ENCODE results near the gene PPIF. TPM values are rescaled to one million over a fixed set of nuclear protein-coding genes. Genes with fewer than 3 reads are reported as not detected.
A peak's percentile ranks its signal among the peaks of the same experiment; 100 is the strongest.

The PPIF gene
- total and polyA plus RNA-seq, 2 of the 13 experiments (the other 11 are each of a cell fraction or from before 2014, with no cell fraction given) = 147 to 157 TPM

DNA sequence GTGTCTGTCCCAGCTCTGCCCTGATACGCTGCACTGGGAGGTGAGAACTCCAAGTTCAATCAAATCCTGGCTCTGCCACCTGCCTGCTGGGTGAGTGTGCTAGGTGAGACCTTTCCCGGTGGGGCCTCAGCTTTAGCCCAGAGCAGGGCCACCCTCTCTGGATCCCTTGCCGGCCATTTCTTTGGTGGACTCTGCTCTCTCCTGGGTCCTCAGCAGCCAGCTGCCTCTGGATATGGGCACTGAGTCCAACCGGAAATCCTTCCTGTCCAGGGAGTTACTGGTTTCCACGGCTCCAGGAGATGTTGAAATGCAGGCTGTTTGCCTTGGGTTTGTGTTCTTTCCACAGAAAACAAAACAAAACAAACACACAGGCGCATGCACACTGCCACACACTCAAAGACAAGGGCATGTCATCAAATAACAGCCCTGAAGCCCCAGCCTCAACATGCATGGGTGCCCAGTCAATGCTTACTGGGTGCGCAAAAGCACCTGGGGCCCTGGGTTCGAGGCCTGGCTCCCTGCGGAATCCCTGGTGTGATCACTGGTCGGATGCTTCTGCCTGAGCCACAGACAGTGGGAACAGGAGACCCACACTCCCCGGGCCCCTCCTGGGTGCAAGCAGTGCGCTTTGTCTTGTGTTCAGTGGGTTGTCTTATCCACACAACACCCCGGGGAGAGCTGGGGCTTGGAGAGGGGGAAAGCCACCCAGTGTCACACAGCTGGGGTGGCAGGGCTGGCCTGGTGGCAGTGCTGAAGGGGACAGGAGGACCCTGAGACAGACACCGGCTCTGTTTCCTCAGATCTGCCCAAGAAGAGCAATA, 33.1 kb downstream of the PPIF start (continued):
- TF ChIP-seq, protein P1, sequence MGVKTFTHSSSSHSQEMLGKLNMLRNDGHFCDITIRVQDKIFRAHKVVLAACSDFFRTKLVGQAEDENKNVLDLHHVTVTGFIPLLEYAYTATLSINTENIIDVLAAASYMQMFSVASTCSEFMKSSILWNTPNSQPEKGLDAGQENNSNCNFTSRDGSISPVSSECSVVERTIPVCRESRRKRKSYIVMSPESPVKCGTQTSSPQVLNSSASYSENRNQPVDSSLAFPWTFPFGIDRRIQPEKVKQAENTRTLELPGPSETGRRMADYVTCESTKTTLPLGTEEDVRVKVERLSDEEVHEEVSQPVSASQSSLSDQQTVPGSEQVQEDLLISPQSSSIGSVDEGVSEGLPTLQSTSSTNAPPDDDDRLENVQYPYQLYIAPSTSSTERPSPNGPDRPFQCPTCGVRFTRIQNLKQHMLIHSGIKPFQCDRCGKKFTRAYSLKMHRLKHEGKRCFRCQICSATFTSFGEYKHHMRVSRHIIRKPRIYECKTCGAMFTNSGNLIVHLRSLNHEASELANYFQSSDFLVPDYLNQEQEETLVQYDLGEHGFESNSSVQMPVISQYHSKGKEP (CRISPR knock-in tag; IDR thresholded peaks at IDR 0.05) = no peak
- TF ChIP-seq HOXA7 (CRISPR knock-in tag; IDR thresholded peaks at IDR 0.05) = no peak
- TF ChIP-seq, protein P2, sequence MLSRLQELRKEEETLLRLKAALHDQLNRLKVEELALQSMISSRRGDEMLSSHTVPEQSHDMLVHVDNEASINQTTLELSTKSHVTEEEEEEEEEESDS (CRISPR knock-in tag; IDR thresholded peaks at IDR 0.05; ENCODE audit: borderline replicate concordance) = no peak
- TF ChIP-seq, protein P3, sequence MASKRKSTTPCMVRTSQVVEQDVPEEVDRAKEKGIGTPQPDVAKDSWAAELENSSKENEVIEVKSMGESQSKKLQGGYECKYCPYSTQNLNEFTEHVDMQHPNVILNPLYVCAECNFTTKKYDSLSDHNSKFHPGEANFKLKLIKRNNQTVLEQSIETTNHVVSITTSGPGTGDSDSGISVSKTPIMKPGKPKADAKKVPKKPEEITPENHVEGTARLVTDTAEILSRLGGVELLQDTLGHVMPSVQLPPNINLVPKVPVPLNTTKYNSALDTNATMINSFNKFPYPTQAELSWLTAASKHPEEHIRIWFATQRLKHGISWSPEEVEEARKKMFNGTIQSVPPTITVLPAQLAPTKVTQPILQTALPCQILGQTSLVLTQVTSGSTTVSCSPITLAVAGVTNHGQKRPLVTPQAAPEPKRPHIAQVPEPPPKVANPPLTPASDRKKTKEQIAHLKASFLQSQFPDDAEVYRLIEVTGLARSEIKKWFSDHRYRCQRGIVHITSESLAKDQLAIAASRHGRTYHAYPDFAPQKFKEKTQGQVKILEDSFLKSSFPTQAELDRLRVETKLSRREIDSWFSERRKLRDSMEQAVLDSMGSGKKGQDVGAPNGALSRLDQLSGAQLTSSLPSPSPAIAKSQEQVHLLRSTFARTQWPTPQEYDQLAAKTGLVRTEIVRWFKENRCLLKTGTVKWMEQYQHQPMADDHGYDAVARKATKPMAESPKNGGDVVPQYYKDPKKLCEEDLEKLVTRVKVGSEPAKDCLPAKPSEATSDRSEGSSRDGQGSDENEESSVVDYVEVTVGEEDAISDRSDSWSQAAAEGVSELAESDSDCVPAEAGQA (IDR thresholded peaks at IDR 0.05; ENCODE audit: low read depth) = no peak
- TF ChIP-seq, protein P3 (CRISPR knock-in tag; IDR thresholded peaks at IDR 0.05; ENCODE audit: borderline replicate concordance) = no peak
- peak; percentile 77; the same call in 1 of the 2 replicates for TF ChIP-seq KLF6 (CRISPR knock-in tag; IDR thresholded peaks at IDR 0.05)
- no peak for TF ChIP-seq HOXD1 (CRISPR knock-in tag; IDR thresholded peaks at IDR 0.05)
- no peak; the same call in 1 of the 2 replicates for TF ChIP-seq ZNF878 (CRISPR knock-in tag; IDR thresholded peaks at IDR 0.05)
- TF ChIP-seq NFKB2 (CRISPR knock-in tag; IDR thresholded peaks at IDR 0.05; ENCODE audit: borderline replicate concordance) = peak; percentile 13; the same call in 1 of the 2 replicates
- 0 out of 2 replicates have a peak, but pooled peaks have one; percentile 77 for TF ChIP-seq KLF9 (CRISPR knock-in tag; IDR thresholded peaks at IDR 0.05; ENCODE audit: low read depth)
- TF ChIP-seq, protein P4, sequence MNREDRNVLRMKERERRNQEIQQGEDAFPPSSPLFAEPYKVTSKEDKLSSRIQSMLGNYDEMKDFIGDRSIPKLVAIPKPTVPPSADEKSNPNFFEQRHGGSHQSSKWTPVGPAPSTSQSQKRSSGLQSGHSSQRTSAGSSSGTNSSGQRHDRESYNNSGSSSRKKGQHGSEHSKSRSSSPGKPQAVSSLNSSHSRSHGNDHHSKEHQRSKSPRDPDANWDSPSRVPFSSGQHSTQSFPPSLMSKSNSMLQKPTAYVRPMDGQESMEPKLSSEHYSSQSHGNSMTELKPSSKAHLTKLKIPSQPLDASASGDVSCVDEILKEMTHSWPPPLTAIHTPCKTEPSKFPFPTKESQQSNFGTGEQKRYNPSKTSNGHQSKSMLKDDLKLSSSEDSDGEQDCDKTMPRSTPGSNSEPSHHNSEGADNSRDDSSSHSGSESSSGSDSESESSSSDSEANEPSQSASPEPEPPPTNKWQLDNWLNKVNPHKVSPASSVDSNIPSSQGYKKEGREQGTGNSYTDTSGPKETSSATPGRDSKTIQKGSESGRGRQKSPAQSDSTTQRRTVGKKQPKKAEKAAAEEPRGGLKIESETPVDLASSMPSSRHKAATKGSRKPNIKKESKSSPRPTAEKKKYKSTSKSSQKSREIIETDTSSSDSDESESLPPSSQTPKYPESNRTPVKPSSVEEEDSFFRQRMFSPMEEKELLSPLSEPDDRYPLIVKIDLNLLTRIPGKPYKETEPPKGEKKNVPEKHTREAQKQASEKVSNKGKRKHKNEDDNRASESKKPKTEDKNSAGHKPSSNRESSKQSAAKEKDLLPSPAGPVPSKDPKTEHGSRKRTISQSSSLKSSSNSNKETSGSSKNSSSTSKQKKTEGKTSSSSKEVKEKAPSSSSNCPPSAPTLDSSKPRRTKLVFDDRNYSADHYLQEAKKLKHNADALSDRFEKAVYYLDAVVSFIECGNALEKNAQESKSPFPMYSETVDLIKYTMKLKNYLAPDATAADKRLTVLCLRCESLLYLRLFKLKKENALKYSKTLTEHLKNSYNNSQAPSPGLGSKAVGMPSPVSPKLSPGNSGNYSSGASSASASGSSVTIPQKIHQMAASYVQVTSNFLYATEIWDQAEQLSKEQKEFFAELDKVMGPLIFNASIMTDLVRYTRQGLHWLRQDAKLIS (CRISPR knock-in tag; IDR thresholded peaks at IDR 0.05) = 0 out of 2 replicates have a peak, but pooled peaks have one; percentile 11
- no peak for TF ChIP-seq GLI4 (CRISPR knock-in tag; IDR thresholded peaks at IDR 0.05; ENCODE audit: borderline replicate concordance)
- TF ChIP-seq, protein P5, sequence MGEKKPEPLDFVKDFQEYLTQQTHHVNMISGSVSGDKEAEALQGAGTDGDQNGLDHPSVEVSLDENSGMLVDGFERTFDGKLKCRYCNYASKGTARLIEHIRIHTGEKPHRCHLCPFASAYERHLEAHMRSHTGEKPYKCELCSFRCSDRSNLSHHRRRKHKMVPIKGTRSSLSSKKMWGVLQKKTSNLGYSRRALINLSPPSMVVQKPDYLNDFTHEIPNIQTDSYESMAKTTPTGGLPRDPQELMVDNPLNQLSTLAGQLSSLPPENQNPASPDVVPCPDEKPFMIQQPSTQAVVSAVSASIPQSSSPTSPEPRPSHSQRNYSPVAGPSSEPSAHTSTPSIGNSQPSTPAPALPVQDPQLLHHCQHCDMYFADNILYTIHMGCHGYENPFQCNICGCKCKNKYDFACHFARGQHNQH (CRISPR knock-in tag; IDR thresholded peaks at IDR 0.05) = peak; percentile 69; the same call in 1 of the 2 replicates

Measured in HepG2 (cell line).